Mucosa of rectum (tissue), 2 donors: Measurements from ENCODE around the gene CTSZ.

ENCODE experiments used
- H3K27ac ChIP-seq, 2 donors: one replicate each; pipeline ENCODE4 v1.7.0; 2013; ENCODE audit warnings: inconsistent platforms in 2 of 2, low read depth in 2 of 2, low read length in 2 of 2
- H3K27me3 ChIP-seq, 2 donors: one replicate each; pipeline ENCODE4 v1.7.0; 2013; ENCODE audit warnings: low read length in 2 of 2; ENCODE audit not compliant: control insufficient read depth in 2 of 2, insufficient read depth in 2 of 2
- H3K36me3 ChIP-seq, 2 donors: one replicate each; pipeline ENCODE4 v1.7.0; 2013; ENCODE audit warnings: low read length in 2 of 2; ENCODE audit not compliant: control insufficient read depth in 2 of 2, insufficient read depth in 2 of 2
- H3K4me1 ChIP-seq, 2 donors: one replicate each; pipeline ENCODE4 v1.7.0; 2013; ENCODE audit warnings: low read length in 2 of 2, mild to moderate bottlenecking in 1 of 2; ENCODE audit not compliant: control insufficient read depth in 2 of 2, insufficient read depth in 2 of 2
- H3K4me3 ChIP-seq, 2 donors: one replicate each; pipeline ENCODE4 v1.7.0; 2013; ENCODE audit warnings: low read length in 2 of 2
- H3K9ac ChIP-seq, 2 donors: one replicate each; pipeline ENCODE4 v1.7.0; 2013; ENCODE audit warnings: low read length in 2 of 2, low read depth in 1 of 2, mild to moderate bottlenecking in 1 of 2
- H3K9me3 ChIP-seq, 2 donors: one replicate each; pipeline ENCODE4 v1.7.0; 2013; ENCODE audit warnings: low read length in 2 of 2; ENCODE audit not compliant: control insufficient read depth in 2 of 2
- donor health status: healthy.
- donor health status: Normal muscosa, but diverticular disease.

CTSZ gene

GRCh38 chr20:59006864-59007664 is at the start of gene CTSZ:
Gene CTSZ, minus strand, starts transcription at chr20:59007254. Its CDS starts 126 bp downstream, at chr20:59007128.
- Histone ChIP-seq H3K9me3 (no peaks in the 10 kb centered on the region), H3K4me1 (peaks cover 36 to 41% of the 10 kb centered on the region in 2 donors), H3K27ac (peak within 1 kb of the TSS; percentile 88 to 91), H3K27me3 (no peaks in the 10 kb centered on the region), H3K36me3 (peaks cover 3 to 17% of the 10 kb centered on the region in 2 donors), H3K4me3 (peak within 1 kb of the TSS; percentile 83 to 84), H3K9ac (peak within 1 kb of the TSS; percentile 95 to 96)

GRCh38 chr20:59055302-59055701 is 48.2 kb upstream of the CTSZ start:
- no peak overlapping the region for H3K27ac ChIP-seq
- no peak overlapping the region for H3K9ac ChIP-seq
- H3K27me3 ChIP-seq = peaks cover 0 to 2% of the 10 kb centered on the region in 2 donors
- no peaks in the 10 kb centered on the region for H3K36me3 ChIP-seq
- H3K9me3 ChIP-seq = no peaks in the 10 kb centered on the region
- peaks cover 0 to 3% of the 10 kb centered on the region in 2 donors for H3K4me1 ChIP-seq
- no peak overlapping the region for H3K4me3 ChIP-seq

- H3K9ac ChIP-seq = no peak overlapping the region
- no peaks in the 10 kb centered on the region for H3K9me3 ChIP-seq
- no peak overlapping the region for H3K4me3 ChIP-seq
- H3K4me1 ChIP-seq = peaks cover 13 to 20% of the 10 kb centered on the region in 2 donors
- no peaks in the 10 kb centered on the region for H3K36me3 ChIP-seq
- peaks cover 0 to 2% of the 10 kb centered on the region in 2 donors for H3K27me3 ChIP-seq
- no peak overlapping the region for H3K27ac ChIP-seq
Observed at GRCh38 chr20:59051666-59052185, 44.7 kb upstream of the CTSZ start.

DNA sequence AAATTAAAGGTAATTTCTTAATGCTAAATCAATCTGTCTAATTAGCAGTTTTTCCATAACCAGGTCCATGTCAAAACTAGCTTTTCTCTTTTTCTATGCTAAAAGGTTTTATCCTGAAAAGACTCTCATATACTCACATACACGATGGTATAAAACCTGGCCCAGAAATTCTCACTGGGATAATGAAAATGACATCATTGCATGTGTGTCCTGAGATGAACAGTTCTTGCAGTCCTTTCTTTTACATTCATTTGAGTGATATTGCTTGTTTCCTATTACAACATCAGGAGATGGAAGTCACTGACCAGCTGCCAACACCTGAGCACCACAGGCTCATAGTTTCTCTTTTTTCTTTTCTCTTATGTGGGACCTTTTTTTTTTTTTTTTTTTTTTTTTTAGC is 43.4 kb upstream of the CTSZ start:
- Histone ChIP-seq H3K27ac (no peak overlapping the region), H3K4me1 (peaks cover 13 to 20% of the 10 kb centered on the region in 2 donors), H3K27me3 (peaks cover 0 to 2% of the 10 kb centered on the region in 2 donors), H3K9me3 (no peaks in the 10 kb centered on the region), H3K4me3 (no peak overlapping the region), H3K9ac (no peak overlapping the region), H3K36me3 (no peaks in the 10 kb centered on the region)

- peak overlapping the region; percentile 42 to 59 for H3K4me3 ChIP-seq
- H3K4me1 ChIP-seq = peaks cover 13 to 22% of the 10 kb centered on the region in 2 donors
- H3K36me3 ChIP-seq = no peaks in the 10 kb centered on the region
- no peak overlapping the region for H3K9ac ChIP-seq
- H3K27me3 ChIP-seq = peaks cover 0 to 2% of the 10 kb centered on the region in 2 donors
- H3K27ac ChIP-seq = peak overlapping the region; percentile 89 to 93
- H3K9me3 ChIP-seq = no peaks in the 10 kb centered on the region
Observed at GRCh38 chr20:59048681-59049030, 41.6 kb upstream of the CTSZ start.

DNA sequence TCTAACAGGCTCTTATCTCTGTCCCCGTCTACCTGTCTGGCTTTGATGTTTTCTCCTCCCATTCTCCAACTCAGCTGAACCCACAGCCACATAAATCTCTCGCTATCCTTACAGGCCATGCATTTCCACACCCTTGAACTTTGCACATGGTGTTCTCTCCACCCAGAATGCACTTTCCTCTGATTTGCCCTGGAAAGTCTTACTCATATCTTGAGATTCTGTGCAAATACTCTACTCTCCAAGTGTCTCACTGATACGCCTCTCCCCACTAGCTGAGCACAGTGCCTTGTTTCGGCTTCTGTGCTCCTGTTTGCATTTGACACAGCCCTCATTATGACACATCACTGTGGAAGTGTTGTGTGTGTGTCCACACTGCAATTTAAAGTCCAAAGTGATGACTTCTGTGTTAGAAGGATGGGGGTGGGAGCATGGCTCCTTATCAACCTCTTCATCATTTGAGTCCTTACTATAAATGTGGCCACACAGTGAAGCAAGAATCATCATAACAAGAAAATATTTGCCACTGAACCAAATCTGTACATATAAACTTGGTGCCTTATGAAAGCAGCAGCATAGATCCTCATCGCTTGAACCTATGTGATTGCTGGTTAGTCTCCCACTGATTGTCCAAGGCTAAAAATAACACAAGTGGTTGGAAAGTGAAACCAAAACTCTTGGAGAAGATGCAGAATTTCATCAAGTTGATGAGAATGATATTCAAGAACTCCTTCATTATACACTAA is 41.1 kb upstream of the CTSZ start:
- H3K4me3 ChIP-seq = peak overlapping the region; percentile 42 to 59
- peak overlapping the region; percentile 18 to 27 for H3K9ac ChIP-seq
- H3K27ac ChIP-seq = peak overlapping the region; percentile 89 to 93
- peaks cover 0 to 2% of the 10 kb centered on the region in 2 donors for H3K27me3 ChIP-seq
- peaks cover 15 to 26% of the 10 kb centered on the region in 2 donors for H3K4me1 ChIP-seq
- H3K36me3 ChIP-seq = no peaks in the 10 kb centered on the region
- H3K9me3 ChIP-seq = no peaks in the 10 kb centered on the region

- Histone ChIP-seq H3K27ac (peak overlapping the region in 1 of 2 donors; percentile 89), H3K9me3 (no peaks in the 10 kb centered on the region), H3K4me1 (peaks cover 17 to 28% of the 10 kb centered on the region in 2 donors), H3K27me3 (peaks cover 0 to under 1% of the 10 kb centered on the region in 2 donors), H3K9ac (no peak overlapping the region), H3K36me3 (no peaks in the 10 kb centered on the region), H3K4me3 (no peak overlapping the region)
Observed at GRCh38 chr20:59046862-59047261, 39.8 kb upstream of the CTSZ start.

- Histone ChIP-seq H3K36me3 (peaks cover 0 to 6% of the 10 kb centered on the region in 2 donors), H3K9ac (no peak overlapping the region), H3K27ac (no peak overlapping the region), H3K4me3 (no peak overlapping the region), H3K27me3 (no peaks in the 10 kb centered on the region), H3K9me3 (no peaks in the 10 kb centered on the region), H3K4me1 (peaks cover 23 to 41% of the 10 kb centered on the region in 2 donors)
Observed at GRCh38 chr20:59044796-59045195, 37.7 kb upstream of the CTSZ start.

DNA sequence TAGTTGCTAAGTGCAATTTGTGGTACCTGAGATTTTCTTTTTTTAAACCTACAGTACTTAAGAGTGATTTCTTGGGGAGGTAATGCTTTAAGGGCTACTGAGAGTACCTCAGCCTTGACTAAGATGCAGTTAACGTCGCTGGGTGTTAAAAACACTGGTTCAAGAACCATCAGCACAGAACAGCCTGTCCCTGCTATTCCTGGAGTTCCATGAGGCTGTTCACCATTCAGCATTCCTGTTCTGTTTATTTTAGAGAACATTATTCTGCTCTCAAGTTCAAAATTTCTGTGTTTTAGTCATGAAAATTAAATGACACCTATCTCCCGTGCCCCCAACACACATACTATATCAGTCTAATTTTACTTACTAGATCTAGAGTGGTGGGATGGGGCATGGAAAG is 37.2 kb upstream of the CTSZ start:
- H3K36me3 ChIP-seq = peaks cover 0 to 8% of the 10 kb centered on the region in 2 donors
- H3K27ac ChIP-seq = no peak overlapping the region
- H3K4me3 ChIP-seq = no peak overlapping the region
- H3K4me1 ChIP-seq = peaks cover 26 to 45% of the 10 kb centered on the region in 2 donors
- H3K27me3 ChIP-seq = no peaks in the 10 kb centered on the region
- no peaks in the 10 kb centered on the region for H3K9me3 ChIP-seq
- no peak overlapping the region for H3K9ac ChIP-seq

GRCh38 chr20:59043698-59044097 is 36.6 kb upstream of the CTSZ start:
- peaks cover 26 to 46% of the 10 kb centered on the region in 2 donors for H3K4me1 ChIP-seq
- peak overlapping the region in 1 of 2 donors; percentile 72 for H3K4me3 ChIP-seq
- H3K9ac ChIP-seq = peak overlapping the region in 1 of 2 donors; percentile 64
- peaks cover 0 to 8% of the 10 kb centered on the region in 2 donors for H3K36me3 ChIP-seq
- H3K9me3 ChIP-seq = no peaks in the 10 kb centered on the region
- peak overlapping the region in 1 of 2 donors; percentile 84 for H3K27ac ChIP-seq
- H3K27me3 ChIP-seq = no peaks in the 10 kb centered on the region
